Spinal cord (tissue), 10 donors: ENCODE data around the gene SELP. TPM values are rescaled to one million over a fixed set of nuclear protein-coding genes. Genes with fewer than 3 reads are reported as not detected.

Experiments
- DNase-seq, 6 donors: peaks; one replicate each; pipeline versions ENCODE4 v3.0.0 to v3.0.0-alpha.2; 2013 to 2015; ENCODE audit warnings: low spot score in 6 of 6, low read depth in 4 of 6
- H3K27ac ChIP-seq: one replicate; pipeline ENCODE4 v1.5.1; 2013; ENCODE audit warnings: low read depth, low read length, control low read depth
- H3K27me3 ChIP-seq: one replicate; pipeline ENCODE4 v1.6.1; 2013; ENCODE audit warnings: low read length; ENCODE audit not compliant: control insufficient read depth, insufficient read depth
- H3K36me3 ChIP-seq: one replicate; pipeline ENCODE4 v1.6.1; 2013; ENCODE audit warnings: low read length; ENCODE audit not compliant: control insufficient read depth, insufficient read depth
- H3K4me1 ChIP-seq: one replicate; pipeline ENCODE4 v1.6.1; 2013; ENCODE audit warnings: low read length; ENCODE audit not compliant: control insufficient read depth, insufficient read depth
- H3K4me3 ChIP-seq: one replicate; pipeline ENCODE4 v1.5.1; 2013; ENCODE audit warnings: low read depth, low read length, control low read depth
- H3K9me3 ChIP-seq: one replicate; pipeline ENCODE4 v1.6.1; 2013; ENCODE audit warnings: low read length; ENCODE audit not compliant: control insufficient read depth, insufficient read depth
- WGBS: methylation state at CpG from one replicate; pipeline ENCODE4 v1.1.5; 2013; ENCODE audit warnings: missing lambda C conversion rate; ENCODE audit not compliant: insufficient coverage; 5-methylcytosine and 5-hydroxymethylcytosine counted together
- polyA plus RNA-seq, 2 donors: library from polyadenylated mRNA; unstranded; fragments of 120-200 nt; gene quantifications; one replicate each; pipeline ENCODE4 v1.2.1, GENCODE V29; 2013; ENCODE audit not compliant: insufficient read length in 2 of 2
- total RNA-seq, 2 donors: library from RNA; depleted of rRNA in 1 of 2; stranded (reverse); fragments of 120-200 nt in 1 of 2; fragments of >200 nt in 1 of 2; gene quantifications; one replicate each; pipeline versions ENCODE4 v1.2.3 to v1.2.4, GENCODE V29; 2013 to 2014
- donor health status: healthy.

Gene SELP
- total and polyA plus RNA-seq, 4 donors, result 0.11 to 6.4 (median 1.1) TPM

GRCh38 chr1:169624912-169625311, 5.0 kb downstream of the SELP start:
- H3K27me3 ChIP-seq, result no peaks in the 10 kb centered on the region
- no peak overlapping the region for H3K4me3 ChIP-seq
- no peaks in the 10 kb centered on the region for H3K9me3 ChIP-seq
- no peak overlapping the region for H3K27ac ChIP-seq
- 54% methylated on average over 2 of the region's 2 CpGs for WGBS
- no peak for DNase-seq
- H3K4me1 ChIP-seq, result no peaks in the 10 kb centered on the region
- H3K36me3 ChIP-seq, result no peaks in the 10 kb centered on the region

- no peak overlapping the region for H3K4me3 ChIP-seq
- DNase-seq, result no peak
- H3K4me1 ChIP-seq, result no peaks in the 10 kb centered on the region
- H3K27ac ChIP-seq, result no peak overlapping the region
- no peaks in the 10 kb centered on the region for H3K27me3 ChIP-seq
- H3K9me3 ChIP-seq, result no peaks in the 10 kb centered on the region
- no peaks in the 10 kb centered on the region for H3K36me3 ChIP-seq
These were observed 5.8 kb downstream of the SELP start for GRCh38 chr1:169624122-169624521.

GRCh38 chr1:169623132-169623926, 6.6 kb downstream of the SELP start:
- DNase-seq, result no peak
- H3K27ac ChIP-seq, result no peak overlapping the region
- no peaks in the 10 kb centered on the region for H3K36me3 ChIP-seq
- H3K27me3 ChIP-seq, result no peaks in the 10 kb centered on the region
- WGBS, result 67% methylated on average over 1 of the region's 6 CpGs
- H3K4me3 ChIP-seq, result no peak overlapping the region
- no peaks in the 10 kb centered on the region for H3K9me3 ChIP-seq
- H3K4me1 ChIP-seq, result no peaks in the 10 kb centered on the region

GRCh38 chr1:169620565-169620964, 9.4 kb downstream of the SELP start:
- DNase-seq, result no peak
- 97% methylated on average over 8 of the region's 8 CpGs for WGBS
- no peaks in the 10 kb centered on the region for H3K4me1 ChIP-seq
- no peaks in the 10 kb centered on the region for H3K36me3 ChIP-seq
- H3K27me3 ChIP-seq, result no peaks in the 10 kb centered on the region
- H3K27ac ChIP-seq, result no peak overlapping the region
- H3K4me3 ChIP-seq, result no peak overlapping the region
- no peaks in the 10 kb centered on the region for H3K9me3 ChIP-seq

GRCh38 chr1:169618367-169618766, 11.6 kb downstream of the SELP start:
- H3K27me3 ChIP-seq, result no peaks in the 10 kb centered on the region
- no peaks in the 10 kb centered on the region for H3K9me3 ChIP-seq
- H3K36me3 ChIP-seq, result no peaks in the 10 kb centered on the region
- no peak overlapping the region for H3K4me3 ChIP-seq
- no peak for DNase-seq
- no peaks in the 10 kb centered on the region for H3K4me1 ChIP-seq
- no peak overlapping the region for H3K27ac ChIP-seq
- no CpG with 5 or more reads among the region's 2 CpGs for WGBS

- H3K4me1 ChIP-seq, result no peaks in the 10 kb centered on the region
- DNase-seq, result no peak
- no peaks in the 10 kb centered on the region for H3K36me3 ChIP-seq
- H3K27ac ChIP-seq, result no peak overlapping the region
- no peak overlapping the region for H3K4me3 ChIP-seq
- WGBS, result 77% methylated on average over 3 of the region's 5 CpGs
- H3K9me3 ChIP-seq, result no peaks in the 10 kb centered on the region
- no peaks in the 10 kb centered on the region for H3K27me3 ChIP-seq
These were observed 14.1 kb downstream of the SELP start for GRCh38 chr1:169615803-169616202.

- WGBS, result 100% methylated on average over 3 of the region's 6 CpGs
- Histone ChIP-seq H3K4me1 (no peaks in the 10 kb centered on the region), H3K4me3 (no peak overlapping the region), H3K9me3 (no peaks in the 10 kb centered on the region), H3K27ac (no peak overlapping the region), H3K36me3 (no peaks in the 10 kb centered on the region), H3K27me3 (no peaks in the 10 kb centered on the region)
- no peak for DNase-seq
These were observed 19.1 kb downstream of the SELP start for GRCh38 chr1:169610858-169611257.

GRCh38 chr1:169610108-169610507, 19.8 kb downstream of the SELP start:
- Histone ChIP-seq H3K9me3 (no peaks in the 10 kb centered on the region), H3K4me1 (no peaks in the 10 kb centered on the region), H3K27ac (no peak overlapping the region), H3K36me3 (no peaks in the 10 kb centered on the region), H3K27me3 (no peaks in the 10 kb centered on the region), H3K4me3 (no peak overlapping the region)
- DNase-seq, result no peak
- 73% methylated on average over 1 of the region's 1 CpG for WGBS

- DNase-seq, result no peak
- H3K27me3 ChIP-seq, result no peaks in the 10 kb centered on the region
- WGBS, result 100% methylated on average over 4 of the region's 4 CpGs
- H3K9me3 ChIP-seq, result no peaks in the 10 kb centered on the region
- H3K27ac ChIP-seq, result no peak overlapping the region
- no peaks in the 10 kb centered on the region for H3K4me1 ChIP-seq
- H3K36me3 ChIP-seq, result no peaks in the 10 kb centered on the region
- H3K4me3 ChIP-seq, result no peak overlapping the region
These were observed 21.7 kb downstream of the SELP start for GRCh38 chr1:169608226-169608625.

- 63% methylated on average over 3 of the region's 5 CpGs for WGBS
- Histone ChIP-seq H3K36me3 (no peaks in the 10 kb centered on the region), H3K4me1 (no peaks in the 10 kb centered on the region), H3K4me3 (no peak overlapping the region), H3K27me3 (no peaks in the 10 kb centered on the region), H3K9me3 (no peaks in the 10 kb centered on the region), H3K27ac (no peak overlapping the region)
- no peak for DNase-seq
These were observed 25.0 kb downstream of the SELP start for GRCh38 chr1:169604781-169605560.
